ENCODE measurements around the gene BFSP1.
A peak's percentile ranks its signal among the peaks of the same experiment; 100 is the strongest.

BFSP1 gene

DNA sequence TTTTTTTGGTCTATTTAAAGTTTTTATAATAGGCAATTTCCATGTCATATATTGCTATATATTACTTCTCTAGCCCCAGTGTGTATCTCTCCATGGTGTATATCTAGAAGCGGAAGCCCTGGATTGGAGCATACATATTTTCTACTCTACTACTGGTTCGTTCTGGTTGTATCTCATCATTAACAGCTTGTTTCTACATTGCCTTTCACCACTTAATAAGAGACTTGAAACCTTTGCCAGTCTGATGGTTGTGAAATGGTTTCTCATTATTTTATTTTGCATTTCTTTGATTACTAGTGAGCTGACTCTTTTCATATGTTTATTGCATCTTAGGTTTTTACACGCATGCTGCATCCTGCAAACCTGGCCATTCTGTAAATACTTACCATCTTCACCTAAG is 42.3 kb upstream of the BFSP1 start:
- Histone ChIP-seq H3K4me1 (ENCODE audit: control insufficient read depth in 1 of 2, insufficient read depth in 2 of 2, low read length in 2 of 2) (peaks cover under 1 to 8% of the 10 kb centered on the region in 2 experiments), H3K23ac (ENCODE audit: low read length) (no peak overlapping the region), H2BK120ac (ENCODE audit: insufficient read depth, low read length, poor library complexity) (no peak overlapping the region), H4K12ac (ENCODE audit: low read depth, low read length) (no peak overlapping the region), H3K9me3 (ENCODE audit: insufficient read depth, low read depth, low read length) (no peaks in the 10 kb centered on the region), H3K4me2 (ENCODE audit: low read length) (no peak overlapping the region), H4K8ac (ENCODE audit: low read depth, low read length) (no peak overlapping the region), H3K4ac (ENCODE audit: low read depth, low read length) (peak overlapping the region; percentile 98), H2BK12ac (ENCODE audit: low read length) (no peak overlapping the region), H3K36me3 (ENCODE audit: control insufficient read depth in 1 of 2, insufficient read depth in 2 of 2, low read length in 2 of 2) (peaks cover 5 to 8% of the 10 kb centered on the region in 2 experiments), H4K91ac (ENCODE audit: low read depth, low read length) (no peak overlapping the region), H2AFZ (ENCODE audit: insufficient read depth, low read length, poor library complexity) (no peak overlapping the region), H3K27ac (ENCODE audit: low read depth, low read length) (no peak overlapping the region), H3K4me3 (ENCODE audit: low read depth, low read length) (no peak overlapping the region), H3K27me3 (ENCODE audit: insufficient read depth, low read length) (no peaks in the 10 kb centered on the region), H3K14ac (ENCODE audit: low read length) (no peak overlapping the region), H3K18ac (ENCODE audit: low read length) (no peak overlapping the region), H2AK5ac (ENCODE audit: low read length) (no peak overlapping the region), H3K79me1 (ENCODE audit: low read length) (peaks cover 15% of the 10 kb centered on the region), H3K79me2 (ENCODE audit: control insufficient read depth, insufficient read depth, low read length, poor library complexity) (peaks cover 32% of the 10 kb centered on the region), H2BK5ac (ENCODE audit: low read depth, low read length, poor library complexity) (no peak overlapping the region), H3K9ac (ENCODE audit: low read length) (no peak overlapping the region)
- WGBS (ENCODE audit: extremely low coverage, insufficient coverage, insufficient read length) = no CpG with 5 or more reads among the region's 3 CpGs
- no peak for DNase-seq

DNA sequence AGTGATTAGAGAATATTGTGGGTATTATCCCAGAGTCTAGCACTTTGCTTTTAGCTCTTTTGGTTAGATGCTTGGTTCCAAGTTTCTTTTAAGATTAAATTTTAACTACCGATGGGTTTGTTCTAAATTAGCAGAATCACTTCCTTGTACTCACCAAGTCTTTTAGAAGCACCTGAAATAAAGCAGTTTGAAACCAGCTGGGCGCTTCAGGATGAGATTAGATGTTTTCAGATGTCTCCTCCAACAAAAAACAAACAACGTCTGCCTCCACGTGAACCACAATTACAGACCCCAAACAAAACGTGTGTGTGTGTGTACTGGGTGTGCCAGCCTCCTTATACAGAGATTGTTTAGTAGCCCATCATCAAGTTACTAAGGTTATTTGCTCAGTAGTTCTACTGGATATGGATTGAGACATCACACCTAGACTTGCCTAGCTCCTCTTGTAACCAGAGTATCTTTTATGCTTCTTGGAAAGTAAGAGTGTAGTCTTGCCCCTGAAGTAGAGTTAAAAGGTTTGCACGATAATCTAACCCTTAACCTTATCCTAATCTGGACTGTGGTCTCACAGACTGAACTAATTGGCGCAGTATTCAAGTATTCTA is 41.0 kb upstream of the BFSP1 start:
- no peak overlapping the region for H4K12ac ChIP-seq (ENCODE audit: low read depth, low read length)
- H3K79me1 ChIP-seq (ENCODE audit: low read length) = peaks cover 25% of the 10 kb centered on the region
- H3K23ac ChIP-seq (ENCODE audit: low read length) = no peak overlapping the region
- H2BK12ac ChIP-seq (ENCODE audit: low read length) = no peak overlapping the region
- no CpG with 5 or more reads among the region's 7 CpGs for WGBS (ENCODE audit: extremely low coverage, insufficient coverage, insufficient read length)
- H3K9me3 ChIP-seq (ENCODE audit: insufficient read depth, low read depth, low read length) = no peaks in the 10 kb centered on the region
- H3K14ac ChIP-seq (ENCODE audit: low read length) = no peak overlapping the region
- no peak overlapping the region for H2BK120ac ChIP-seq (ENCODE audit: insufficient read depth, low read length, poor library complexity)
- H3K27me3 ChIP-seq (ENCODE audit: insufficient read depth, low read length) = no peaks in the 10 kb centered on the region
- no peak overlapping the region for H3K9ac ChIP-seq (ENCODE audit: low read length)
- H2AK5ac ChIP-seq (ENCODE audit: low read length) = no peak overlapping the region
- no peak overlapping the region for H4K8ac ChIP-seq (ENCODE audit: low read depth, low read length)
- peak overlapping the region; percentile 38 for H3K4ac ChIP-seq (ENCODE audit: low read depth, low read length)
- peaks cover 5 to 8% of the 10 kb centered on the region in 2 experiments for H3K36me3 ChIP-seq (ENCODE audit: control insufficient read depth in 1 of 2, insufficient read depth in 2 of 2, low read length in 2 of 2)
- peaks cover 32% of the 10 kb centered on the region for H3K79me2 ChIP-seq (ENCODE audit: control insufficient read depth, insufficient read depth, low read length, poor library complexity)
- H4K91ac ChIP-seq (ENCODE audit: low read depth, low read length) = no peak overlapping the region
- no peak overlapping the region for H2BK5ac ChIP-seq (ENCODE audit: low read depth, low read length, poor library complexity)
- peak overlapping the region; percentile 79 for H3K4me2 ChIP-seq (ENCODE audit: low read length)
- H2AFZ ChIP-seq (ENCODE audit: insufficient read depth, low read length, poor library complexity) = no peak overlapping the region
- no peak overlapping the region for H3K18ac ChIP-seq (ENCODE audit: low read length)
- peaks cover 7 to 16% of the 10 kb centered on the region in 2 experiments for H3K4me1 ChIP-seq (ENCODE audit: control insufficient read depth in 1 of 2, insufficient read depth in 2 of 2, low read length in 2 of 2)
- H3K4me3 ChIP-seq (ENCODE audit: low read depth, low read length) = no peak overlapping the region
- no peak for DNase-seq
- no peak overlapping the region for H3K27ac ChIP-seq (ENCODE audit: low read depth, low read length)

DNA sequence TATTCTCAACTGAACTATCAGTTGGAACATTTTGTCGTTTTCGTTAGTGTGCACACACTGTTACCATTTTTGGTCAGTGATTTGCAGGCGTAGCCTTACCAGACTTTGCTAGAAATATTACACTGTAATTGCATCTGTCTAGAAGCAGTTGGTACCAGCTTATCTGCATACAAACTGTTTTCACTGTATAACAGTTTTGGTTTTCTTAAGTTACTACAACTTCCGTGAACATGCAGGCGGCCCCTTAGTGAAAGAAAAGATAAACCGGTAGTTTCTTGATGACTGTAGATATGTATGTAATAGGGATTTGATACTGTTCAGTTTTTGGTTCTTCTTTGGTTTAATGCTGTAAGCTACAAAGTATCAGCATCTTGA is 40.0 kb upstream of the BFSP1 start:
- no peak overlapping the region for H3K14ac ChIP-seq (ENCODE audit: low read length)
- H2BK5ac ChIP-seq (ENCODE audit: low read depth, low read length, poor library complexity) = no peak overlapping the region
- H3K4me2 ChIP-seq (ENCODE audit: low read length) = peak overlapping the region; percentile 80
- no peak overlapping the region for H3K23ac ChIP-seq (ENCODE audit: low read length)
- H2AK5ac ChIP-seq (ENCODE audit: low read length) = no peak overlapping the region
- no peak overlapping the region for H2BK120ac ChIP-seq (ENCODE audit: insufficient read depth, low read length, poor library complexity)
- no peak overlapping the region for H4K91ac ChIP-seq (ENCODE audit: low read depth, low read length)
- H2BK12ac ChIP-seq (ENCODE audit: low read length) = no peak overlapping the region
- no peak overlapping the region for H3K18ac ChIP-seq (ENCODE audit: low read length)
- H3K79me2 ChIP-seq (ENCODE audit: control insufficient read depth, insufficient read depth, low read length, poor library complexity) = peaks cover 29% of the 10 kb centered on the region
- H4K12ac ChIP-seq (ENCODE audit: low read depth, low read length) = no peak overlapping the region
- peaks cover 4 to 7% of the 10 kb centered on the region in 2 experiments for H3K36me3 ChIP-seq (ENCODE audit: control insufficient read depth in 1 of 2, insufficient read depth in 2 of 2, low read length in 2 of 2)
- no peak overlapping the region for H3K9ac ChIP-seq (ENCODE audit: low read length)
- H3K4me3 ChIP-seq (ENCODE audit: low read depth, low read length) = no peak overlapping the region
- no peaks in the 10 kb centered on the region for H3K27me3 ChIP-seq (ENCODE audit: insufficient read depth, low read length)
- no peak overlapping the region for H2AFZ ChIP-seq (ENCODE audit: insufficient read depth, low read length, poor library complexity)
- no peak overlapping the region for H3K27ac ChIP-seq (ENCODE audit: low read depth, low read length)
- no peaks in the 10 kb centered on the region for H3K9me3 ChIP-seq (ENCODE audit: insufficient read depth, low read depth, low read length)
- peaks cover 7 to 14% of the 10 kb centered on the region in 2 experiments for H3K4me1 ChIP-seq (ENCODE audit: control insufficient read depth in 1 of 2, insufficient read depth in 2 of 2, low read length in 2 of 2)
- H4K8ac ChIP-seq (ENCODE audit: low read depth, low read length) = no peak overlapping the region
- DNase-seq = no peak
- peaks cover 25% of the 10 kb centered on the region for H3K79me1 ChIP-seq (ENCODE audit: low read length)
- WGBS (ENCODE audit: extremely low coverage, insufficient coverage, insufficient read length) = no CpG with 5 or more reads among the region's 6 CpGs
- peak overlapping the region; percentile 24 for H3K4ac ChIP-seq (ENCODE audit: low read depth, low read length)

DNA sequence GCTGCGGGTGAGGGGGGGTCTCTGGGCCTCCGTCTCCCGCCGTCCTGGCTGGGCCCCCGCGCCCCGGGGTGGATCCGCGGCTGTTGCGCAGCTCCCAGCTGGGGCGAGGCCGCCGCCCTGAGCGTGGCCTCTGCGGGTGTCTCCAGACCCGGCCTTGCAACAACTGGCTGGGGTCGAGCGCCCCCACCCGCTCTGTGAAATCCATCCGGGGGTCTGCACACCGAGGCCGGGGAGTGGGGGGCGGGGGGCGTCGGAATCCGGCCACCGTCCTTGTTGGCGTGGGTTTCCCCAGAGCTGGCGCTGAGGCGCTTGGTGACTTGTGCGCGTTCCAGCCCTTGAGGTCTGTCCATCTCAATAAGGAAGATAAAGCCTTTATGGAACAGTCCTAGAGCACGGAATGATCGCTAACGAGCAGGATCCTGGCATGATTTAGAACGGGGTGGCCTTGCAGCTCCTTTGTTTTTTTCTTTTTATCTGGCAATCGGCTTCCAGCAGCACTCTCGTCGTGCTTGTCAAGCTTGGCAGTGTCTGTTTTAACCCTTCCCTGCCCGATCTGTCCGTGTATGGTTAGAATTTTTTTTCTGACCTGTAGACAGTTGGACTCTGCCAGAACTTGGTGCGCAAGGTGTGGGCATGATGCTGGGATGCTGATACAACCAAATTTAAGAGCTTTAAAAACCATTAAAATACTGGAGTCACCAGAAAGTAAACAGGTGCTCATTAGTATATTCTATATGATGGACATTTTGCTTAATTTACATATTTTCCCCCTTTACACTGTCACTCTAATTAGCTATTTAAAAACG is 39.4 kb upstream of the BFSP1 start:
- no CpG with 5 or more reads among the region's 43 CpGs for WGBS (ENCODE audit: extremely low coverage, insufficient coverage, insufficient read length)
- peak overlapping the region; percentile 100 for H3K4ac ChIP-seq (ENCODE audit: low read depth, low read length)
- H3K9ac ChIP-seq (ENCODE audit: low read length) = peak overlapping the region; percentile 96

More for the DNA sequence above, 39.4 kb upstream of the BFSP1 start:
- Histone ChIP-seq H3K79me1 (ENCODE audit: low read length) (peaks cover 25% of the 10 kb centered on the region), H3K4me3 (ENCODE audit: low read depth, low read length) (peak overlapping the region; percentile 99), H3K27ac (ENCODE audit: low read depth, low read length) (peak overlapping the region; percentile 100), H2BK5ac (ENCODE audit: low read depth, low read length, poor library complexity) (peak overlapping the region; percentile 100), H2BK120ac (ENCODE audit: insufficient read depth, low read length, poor library complexity) (peak overlapping the region; percentile 100), H3K9me3 (ENCODE audit: insufficient read depth, low read depth, low read length) (no peaks in the 10 kb centered on the region), H3K79me2 (ENCODE audit: control insufficient read depth, insufficient read depth, low read length, poor library complexity) (peaks cover 29% of the 10 kb centered on the region), H3K4me2 (ENCODE audit: low read length) (peak overlapping the region; percentile 80), H2AFZ (ENCODE audit: insufficient read depth, low read length, poor library complexity) (peak overlapping the region; percentile 99), H4K8ac (ENCODE audit: low read depth, low read length) (peak overlapping the region; percentile 99), H3K36me3 (ENCODE audit: control insufficient read depth in 1 of 2, insufficient read depth in 2 of 2, low read length in 2 of 2) (peaks cover 3 to 7% of the 10 kb centered on the region in 2 experiments), H3K27me3 (ENCODE audit: insufficient read depth, low read length) (no peaks in the 10 kb centered on the region), H3K23ac (ENCODE audit: low read length) (no peak overlapping the region), H2AK5ac (ENCODE audit: low read length) (peak overlapping the region; percentile 100), H3K4me1 (ENCODE audit: control insufficient read depth in 1 of 2, insufficient read depth in 2 of 2, low read length in 2 of 2) (peaks cover 7 to 13% of the 10 kb centered on the region in 2 experiments), H2BK12ac (ENCODE audit: low read length) (peak overlapping the region; percentile 95), H3K18ac (ENCODE audit: low read length) (peak overlapping the region; percentile 100), H4K91ac (ENCODE audit: low read depth, low read length) (peak overlapping the region; percentile 100), H3K14ac (ENCODE audit: low read length) (peak overlapping the region; percentile 100), H4K12ac (ENCODE audit: low read depth, low read length) (peak overlapping the region; percentile 79)
- peak; percentile 40 to 64 for DNase-seq
